Measurements from ENCODE around the gene PRAME.
"Not testable (repeated sequence)": the region's sequence is repeated elsewhere in the genome, so short reads cannot be mapped to it uniquely, and the experiment has no call there.

PRAME gene

GRCh38 chr22:22558972-22559603, at the start of gene PRAME:
Gene PRAME (minus strand): TSS chr22:22559265. CDS start chr22:22556832, 2,433 bp downstream.
- no peak for DNase-seq (ENCODE audit: low read depth)

- not testable (repeated sequence) for DNase-seq (ENCODE audit: low read depth)
These were observed 49.0 kb upstream of the PRAME start for GRCh38 chr22:22608022-22608421.

- DNase-seq (ENCODE audit: low read depth) = no peak
These were observed 46.0 kb upstream of the PRAME start for GRCh38 chr22:22605074-22605404.

GRCh38 chr22:22604326-22605073, 45.4 kb upstream of the PRAME start:
- no peak for DNase-seq (ENCODE audit: low read depth)

- DNase-seq (ENCODE audit: low read depth) = no peak
These were observed 44.4 kb upstream of the PRAME start for GRCh38 chr22:22603470-22603947.

- no peak for DNase-seq (ENCODE audit: low read depth)
These were observed 41.6 kb upstream of the PRAME start for GRCh38 chr22:22600531-22601261.

- no peak for DNase-seq (ENCODE audit: low read depth)
These were observed 40.2 kb upstream of the PRAME start for GRCh38 chr22:22599248-22599647.

GRCh38 chr22:22598144-22598543, 39.1 kb upstream of the PRAME start:
- no peak for DNase-seq (ENCODE audit: low read depth)

GRCh38 chr22:22595001-22595835, 36.2 kb upstream of the PRAME start:
- DNase-seq (ENCODE audit: low read depth) = no peak

GRCh38 chr22:22593964-22594656, 35.0 kb upstream of the PRAME start:
- no peak for DNase-seq (ENCODE audit: low read depth)

- DNase-seq (ENCODE audit: low read depth) = no peak
These were observed 34.2 kb upstream of the PRAME start for GRCh38 chr22:22593250-22593649.

- DNase-seq (ENCODE audit: low read depth) = no peak
These were observed 32.6 kb upstream of the PRAME start for GRCh38 chr22:22591348-22592299.

GRCh38 chr22:22590136-22590891, 31.2 kb upstream of the PRAME start:
- DNase-seq (ENCODE audit: low read depth) = no peak

- no peak for DNase-seq (ENCODE audit: low read depth)
These were observed 29.6 kb upstream of the PRAME start for GRCh38 chr22:22588485-22589164.

- DNase-seq (ENCODE audit: low read depth) = no peak
These were observed 28.6 kb upstream of the PRAME start for GRCh38 chr22:22587577-22588188.

GRCh38 chr22:22584722-22585121, 25.7 kb upstream of the PRAME start:
- no peak for DNase-seq (ENCODE audit: low read depth)

- DNase-seq (ENCODE audit: low read depth) = no peak
These were observed 24.0 kb upstream of the PRAME start for GRCh38 chr22:22583030-22583429.

- not testable (repeated sequence) for DNase-seq (ENCODE audit: low read depth)
These were observed 22.5 kb upstream of the PRAME start for GRCh38 chr22:22581524-22581923.
